Panc1 (cell line): Measurements from ENCODE around the gene CD300A. TPM values are rescaled to one million over a fixed set of nuclear protein-coding genes. Genes with fewer than 3 reads are reported as not detected.

ENCODE experiments used
- ATAC-seq: fragments of 200-7000 bp; cut with Tn5 transposase; 2 replicates; pipeline ENCODE4 v1.9.1; 2020; ENCODE audit warnings: mild to moderate bottlenecking, moderate library complexity
- BruUV-seq: library from RNA; stranded (reverse); fragments of 400-500 nt; replicated peaks from 2 replicates; lab custom pipeline; 2021; lab: Mats Ljungman, UMichigan
- CTCF ChIA-PET: fragments of 300-600 bp; sonication (Branson Sonifier 250); formaldehyde crosslinking; loops from one replicate; lab custom pipeline; 2022; ENCODE audit warnings: antibody characterized with exemption; lab: Charles Lee
- POLR2A ChIA-PET: fragments of 300-600 bp; sonication (Branson Sonifier 250); formaldehyde crosslinking; loops from one replicate; lab custom pipeline; 2022; ENCODE audit warnings: antibody characterized with exemption; lab: Charles Lee
- DNase-seq: peaks from one replicate; pipeline ENCODE4 v3.0.0-alpha.2; 2010; ENCODE audit warnings: low read depth, low spot score
- H3K27ac ChIP-seq: 2 replicates; pipeline ENCODE4 v1.5.1; 2011; ENCODE audit warnings: mild to moderate bottlenecking, low read length, inconsistent platforms
- H3K27me3 ChIP-seq: fragments of 200-500 bp; sonication (Bioruptor generic); 2 replicates; pipeline ENCODE4 v1.6.0; 2014; ENCODE audit warnings: low read length, inconsistent platforms; ENCODE audit not compliant: control insufficient read depth, insufficient read depth
- H3K36me3 ChIP-seq: fragments of 200-500 bp; sonication (Bioruptor generic); 2 replicates; pipeline ENCODE4 v1.5.1; 2014; ENCODE audit warnings: inconsistent platforms, mild to moderate bottlenecking, low read length, moderate library complexity; ENCODE audit not compliant: control insufficient read depth, insufficient read depth
- H3K4me1 ChIP-seq: 2 replicates; pipeline ENCODE4 v1.5.1; 2011; ENCODE audit warnings: inconsistent platforms, mild to moderate bottlenecking, low read length, moderate library complexity; ENCODE audit not compliant: control insufficient read depth, insufficient read depth
- H3K4me3 ChIP-seq, 2 experiments: 2 replicates each; pipeline ENCODE4 v1.5.1; 2011 to 2012; ENCODE audit warnings: low read depth in 2 of 2, low read length in 2 of 2, mild to moderate bottlenecking in 2 of 2, inconsistent platforms in 1 of 2, moderate library complexity in 1 of 2
- H3K9me3 ChIP-seq: fragments of 200-500 bp; sonication (Bioruptor generic); 2 replicates; pipeline ENCODE4 v1.5.1; 2014; ENCODE audit warnings: low read depth, mild to moderate bottlenecking, inconsistent platforms, low read length, moderate library complexity; ENCODE audit not compliant: control insufficient read depth, insufficient read depth
- POLR2AphosphoS5 ChIP-seq: IDR thresholded peaks from 2 replicates; pipeline ENCODE4 v1.6.1; 2012; ENCODE audit warnings: mild to moderate bottlenecking, low read depth, low read length, moderate library complexity
- SIN3A ChIP-seq: IDR thresholded peaks from 2 replicates; pipeline ENCODE4 v1.6.1; 2012; ENCODE audit warnings: low read depth, mild to moderate bottlenecking, low read length, moderate library complexity, borderline replicate concordance; ENCODE audit not compliant: insufficient read depth
- TCF7L2 ChIP-seq: IDR thresholded peaks from 2 replicates; pipeline ENCODE4 v1.6.1; 2011; ENCODE audit warnings: mild to moderate bottlenecking, low read depth, low read length, inconsistent platforms
- in situ Hi-C: cut with HindIII; loops from 2 replicates; pipeline ENCODE4 v1.10.0; 2016; ENCODE audit warnings: low sequenced_read_pairs, low pct_unique_long_range_greater_than_20kb
- intact Hi-C: fragments of 100-400 bp; cut with micrococcal nuclease; formaldehyde crosslinking; loops from one replicate; pipeline ENCODE4 v1.10.0; 2022; ENCODE audit not compliant: unreplicated experiment
- total RNA-seq: library from RNA; stranded (reverse); gene quantifications from one replicate; pipeline ENCODE4 v1.2.1, GENCODE V29; 2021; ENCODE audit not compliant: unreplicated experiment
- TF ChIP-seq, protein P1 (sequence below), 2 experiments: IDR thresholded peaks; 2 replicates each; pipeline ENCODE4 v1.6.1; 2011 to 2012; ENCODE audit warnings: low read depth in 2 of 2, control low read depth in 1 of 2, low read length in 1 of 2, mild to moderate bottlenecking in 1 of 2, moderate library complexity in 1 of 2; ENCODE audit not compliant: insufficient read depth in 1 of 2
- TF ChIP-seq, protein P2 (sequence below): fragments of 450-650 bp; IDR thresholded peaks from 2 replicates; pipeline ENCODE4 v1.5.1; 2017; ENCODE audit warnings: mild to moderate bottlenecking

The CD300A gene
- total RNA-seq, 1 experiment from 2014 or later, result 0.21 TPM

DNA sequence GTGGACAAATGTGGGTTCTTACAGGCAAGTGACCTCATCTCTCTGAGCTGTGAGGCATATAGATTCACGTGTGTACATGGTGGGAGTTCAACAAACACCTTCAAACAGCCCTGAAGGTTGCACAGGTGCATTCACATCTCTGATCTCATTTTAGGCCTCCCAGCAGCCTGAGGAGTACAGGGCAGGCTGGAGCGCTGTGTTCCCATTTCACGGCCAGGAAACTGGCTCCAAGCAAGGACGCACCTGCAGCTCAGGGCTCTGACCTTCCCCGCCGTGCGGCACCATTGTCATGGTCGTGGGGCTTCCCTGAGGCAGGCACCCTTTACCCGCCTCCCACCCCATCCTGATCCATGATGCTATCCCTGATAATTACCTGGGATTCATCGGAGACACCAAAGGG, 4.8 kb upstream of the CD300A start:
- ChIA-PET POLR2A (no interaction called here), CTCF (interaction anchor here (0.7 kb wide), 1 partner anchor 196 kb away, joined by 3 read pairs; no protein-coding TSS in a partner anchor)
- Histone ChIP-seq H3K9me3 (no peaks in the 10 kb centered on the region), H3K4me3 (no peak overlapping the region), H3K27ac (no peak overlapping the region), H3K36me3 (no peaks in the 10 kb centered on the region), H3K4me1 (no peaks in the 10 kb centered on the region), H3K27me3 (0 out of 2 replicates have a peak, but pooled peaks cover 2% of the 10 kb centered on the region)
- TF ChIP-seq TCF7L2 (no peak), SIN3A (no peak), POLR2AphosphoS5 (no peak)
- TF ChIP-seq, protein P1, sequence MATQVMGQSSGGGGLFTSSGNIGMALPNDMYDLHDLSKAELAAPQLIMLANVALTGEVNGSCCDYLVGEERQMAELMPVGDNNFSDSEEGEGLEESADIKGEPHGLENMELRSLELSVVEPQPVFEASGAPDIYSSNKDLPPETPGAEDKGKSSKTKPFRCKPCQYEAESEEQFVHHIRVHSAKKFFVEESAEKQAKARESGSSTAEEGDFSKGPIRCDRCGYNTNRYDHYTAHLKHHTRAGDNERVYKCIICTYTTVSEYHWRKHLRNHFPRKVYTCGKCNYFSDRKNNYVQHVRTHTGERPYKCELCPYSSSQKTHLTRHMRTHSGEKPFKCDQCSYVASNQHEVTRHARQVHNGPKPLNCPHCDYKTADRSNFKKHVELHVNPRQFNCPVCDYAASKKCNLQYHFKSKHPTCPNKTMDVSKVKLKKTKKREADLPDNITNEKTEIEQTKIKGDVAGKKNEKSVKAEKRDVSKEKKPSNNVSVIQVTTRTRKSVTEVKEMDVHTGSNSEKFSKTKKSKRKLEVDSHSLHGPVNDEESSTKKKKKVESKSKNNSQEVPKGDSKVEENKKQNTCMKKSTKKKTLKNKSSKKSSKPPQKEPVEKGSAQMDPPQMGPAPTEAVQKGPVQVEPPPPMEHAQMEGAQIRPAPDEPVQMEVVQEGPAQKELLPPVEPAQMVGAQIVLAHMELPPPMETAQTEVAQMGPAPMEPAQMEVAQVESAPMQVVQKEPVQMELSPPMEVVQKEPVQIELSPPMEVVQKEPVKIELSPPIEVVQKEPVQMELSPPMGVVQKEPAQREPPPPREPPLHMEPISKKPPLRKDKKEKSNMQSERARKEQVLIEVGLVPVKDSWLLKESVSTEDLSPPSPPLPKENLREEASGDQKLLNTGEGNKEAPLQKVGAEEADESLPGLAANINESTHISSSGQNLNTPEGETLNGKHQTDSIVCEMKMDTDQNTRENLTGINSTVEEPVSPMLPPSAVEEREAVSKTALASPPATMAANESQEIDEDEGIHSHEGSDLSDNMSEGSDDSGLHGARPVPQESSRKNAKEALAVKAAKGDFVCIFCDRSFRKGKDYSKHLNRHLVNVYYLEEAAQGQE (IDR thresholded peaks at IDR 0.05; ENCODE audit: insufficient read depth in 1 of 2, low read depth in 2 of 2, low read length in 1 of 2), result no peak
- TF ChIP-seq, protein P2, sequence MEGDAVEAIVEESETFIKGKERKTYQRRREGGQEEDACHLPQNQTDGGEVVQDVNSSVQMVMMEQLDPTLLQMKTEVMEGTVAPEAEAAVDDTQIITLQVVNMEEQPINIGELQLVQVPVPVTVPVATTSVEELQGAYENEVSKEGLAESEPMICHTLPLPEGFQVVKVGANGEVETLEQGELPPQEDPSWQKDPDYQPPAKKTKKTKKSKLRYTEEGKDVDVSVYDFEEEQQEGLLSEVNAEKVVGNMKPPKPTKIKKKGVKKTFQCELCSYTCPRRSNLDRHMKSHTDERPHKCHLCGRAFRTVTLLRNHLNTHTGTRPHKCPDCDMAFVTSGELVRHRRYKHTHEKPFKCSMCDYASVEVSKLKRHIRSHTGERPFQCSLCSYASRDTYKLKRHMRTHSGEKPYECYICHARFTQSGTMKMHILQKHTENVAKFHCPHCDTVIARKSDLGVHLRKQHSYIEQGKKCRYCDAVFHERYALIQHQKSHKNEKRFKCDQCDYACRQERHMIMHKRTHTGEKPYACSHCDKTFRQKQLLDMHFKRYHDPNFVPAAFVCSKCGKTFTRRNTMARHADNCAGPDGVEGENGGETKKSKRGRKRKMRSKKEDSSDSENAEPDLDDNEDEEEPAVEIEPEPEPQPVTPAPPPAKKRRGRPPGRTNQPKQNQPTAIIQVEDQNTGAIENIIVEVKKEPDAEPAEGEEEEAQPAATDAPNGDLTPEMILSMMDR, result no peak
- ATAC-seq, result no peak
- BruUV-seq, result no TSS peak
- no peak for DNase-seq
- intact Hi-C loops, result no loop called here
- in situ Hi-C loops, result no loop called here

DNA sequence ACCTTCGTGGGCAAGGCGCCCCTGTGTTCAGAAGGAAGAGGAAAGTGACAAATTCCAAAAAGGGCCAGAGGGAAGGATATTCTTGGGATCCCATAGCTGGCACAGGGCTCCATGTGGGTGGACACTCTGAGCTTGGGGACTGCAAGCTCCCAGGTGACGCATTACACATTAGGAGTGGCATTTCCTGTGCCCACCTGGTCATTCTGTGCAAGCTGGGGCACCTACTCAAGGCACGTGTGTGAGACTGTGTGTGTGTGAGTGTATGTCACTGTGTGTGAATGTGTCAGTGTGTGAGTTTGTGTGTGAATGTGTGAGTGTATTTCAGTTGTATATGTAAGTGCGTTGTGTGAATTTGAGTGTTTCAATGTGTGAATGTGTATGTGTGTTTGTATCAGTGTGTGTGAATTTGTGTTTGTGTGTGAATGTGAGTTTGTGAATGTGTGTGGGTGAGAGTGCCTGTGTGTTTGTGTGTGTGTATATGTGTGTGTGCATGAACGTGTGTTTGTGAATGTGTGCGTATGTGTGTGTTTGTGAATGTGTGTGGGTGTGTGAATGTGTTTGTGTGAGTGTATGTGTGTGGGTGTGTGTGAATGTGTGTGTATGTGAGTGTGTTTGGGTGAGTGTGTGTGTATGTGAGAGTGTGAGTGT, 1.6 kb upstream of the CD300A start:
- ATAC-seq, result peak; percentile 35; the same call in 1 of the 2 replicates
- Histone ChIP-seq H3K27me3 (no peaks in the 10 kb centered on the region), H3K27ac (no peak overlapping the region), H3K9me3 (no peaks in the 10 kb centered on the region), H3K36me3 (no peaks in the 10 kb centered on the region), H3K4me3 (no peak overlapping the region), H3K4me1 (no peaks in the 10 kb centered on the region)
- no TSS peak for BruUV-seq
- intact Hi-C loops, result no loop called here
- in situ Hi-C loops, result no loop called here
- TF ChIP-seq, protein P1 (IDR thresholded peaks at IDR 0.05; ENCODE audit: insufficient read depth in 1 of 2, low read depth in 2 of 2, low read length in 1 of 2), result no peak
- CTCF ChIA-PET, result no interaction called here
- POLR2A ChIA-PET, result no interaction called here
- no peak for DNase-seq
